HEK293 (cell line): ENCODE results near the gene SBF1.

Experiments used
- BCL6B ChIP-seq: fragments of 450-650 bp; formaldehyde crosslinking; IDR thresholded peaks from 2 replicates; pipeline ENCODE4 v1.5.1; 2017; ENCODE audit warnings: missing biosample characterization, missing genetic modification characterization
- HOXA7 ChIP-seq: sonication (generic); formaldehyde crosslinking; IDR thresholded peaks from 2 replicates; pipeline ENCODE4 v1.8.1; 2022; ENCODE audit warnings: missing genetic modification reagents, borderline replicate concordance
- KLF16 ChIP-seq: fragments of 450-650 bp; formaldehyde crosslinking; IDR thresholded peaks from 2 replicates; pipeline ENCODE4 v1.5.1; 2017; ENCODE audit warnings: missing biosample characterization, missing genetic modification characterization
- KLF7 ChIP-seq: fragments of 450-650 bp; formaldehyde crosslinking; IDR thresholded peaks from 2 replicates; pipeline ENCODE4 v1.5.1; 2016; ENCODE audit warnings: missing biosample characterization, missing genetic modification characterization, borderline replicate concordance
- REST ChIP-seq: fragments of 450-650 bp; formaldehyde crosslinking; IDR thresholded peaks from 2 replicates; pipeline ENCODE4 v1.5.1; 2016; ENCODE audit warnings: missing biosample characterization, missing genetic modification characterization
- SCRT2 ChIP-seq: fragments of 450-650 bp; formaldehyde crosslinking; IDR thresholded peaks from 2 replicates; pipeline ENCODE4 v1.5.1; 2016; ENCODE audit warnings: missing biosample characterization, missing genetic modification characterization
- SP3 ChIP-seq: fragments of 450-650 bp; formaldehyde crosslinking; IDR thresholded peaks from 2 replicates; pipeline ENCODE4 v1.5.1; 2016; ENCODE audit warnings: missing biosample characterization, missing genetic modification characterization
- ZBTB10 ChIP-seq: fragments of 450-650 bp; formaldehyde crosslinking; IDR thresholded peaks from 2 replicates; pipeline ENCODE4 v1.5.1; 2016; ENCODE audit warnings: missing biosample characterization, missing genetic modification characterization
- ZBTB21 ChIP-seq: fragments of 450-650 bp; formaldehyde crosslinking; IDR thresholded peaks from 2 replicates; pipeline ENCODE4 v1.5.1; 2017; ENCODE audit warnings: missing biosample characterization, missing genetic modification characterization
- ZEB2 ChIP-seq: fragments of 450-650 bp; formaldehyde crosslinking; IDR thresholded peaks from 2 replicates; pipeline ENCODE4 v1.5.1; 2016; ENCODE audit warnings: missing biosample characterization, missing genetic modification characterization
- ZIC2 ChIP-seq: fragments of 450-650 bp; formaldehyde crosslinking; IDR thresholded peaks from 2 replicates; pipeline ENCODE4 v1.5.1; 2016; ENCODE audit warnings: missing biosample characterization, missing genetic modification characterization
- ZNF133 ChIP-seq: fragments of 450-650 bp; formaldehyde crosslinking; IDR thresholded peaks from 2 replicates; pipeline ENCODE4 v1.5.1; 2016; ENCODE audit warnings: missing biosample characterization, missing genetic modification characterization
- ZNF175 ChIP-seq: fragments of 450-650 bp; formaldehyde crosslinking; IDR thresholded peaks from 2 replicates; pipeline ENCODE4 v1.5.1; 2016; ENCODE audit warnings: missing biosample characterization, missing genetic modification characterization
- ZNF202 ChIP-seq: fragments of 450-650 bp; formaldehyde crosslinking; IDR thresholded peaks from 2 replicates; pipeline ENCODE4 v1.5.1; 2016; ENCODE audit warnings: missing biosample characterization, missing genetic modification characterization, borderline replicate concordance
- ZNF223 ChIP-seq: fragments of 450-650 bp; formaldehyde crosslinking; IDR thresholded peaks from 2 replicates; pipeline ENCODE4 v1.5.1; 2016; ENCODE audit warnings: missing biosample characterization, missing genetic modification characterization
- ZNF239 ChIP-seq: fragments of 450-650 bp; formaldehyde crosslinking; IDR thresholded peaks from 2 replicates; pipeline ENCODE4 v1.5.1; 2016; ENCODE audit warnings: missing biosample characterization, missing genetic modification characterization
- ZNF610 ChIP-seq: fragments of 450-650 bp; formaldehyde crosslinking; IDR thresholded peaks from 2 replicates; pipeline ENCODE4 v1.5.1; 2016; ENCODE audit warnings: missing biosample characterization, missing genetic modification characterization, borderline replicate concordance
- ZNF660 ChIP-seq: fragments of 450-650 bp; IDR thresholded peaks from 2 replicates; pipeline ENCODE4 v1.5.1; 2018; ENCODE audit warnings: missing biosample characterization, mild to moderate bottlenecking, missing genetic modification characterization
- ZNF837 ChIP-seq: fragments of 450-650 bp; formaldehyde crosslinking; IDR thresholded peaks from 2 replicates; pipeline ENCODE4 v1.5.1; 2016; ENCODE audit warnings: missing biosample characterization, missing genetic modification characterization
- TF ChIP-seq, protein P1 (sequence below): fragments of 450-650 bp; formaldehyde crosslinking; IDR thresholded peaks from 2 replicates; pipeline ENCODE4 v1.5.1; 2016; ENCODE audit warnings: missing biosample characterization, missing genetic modification characterization, borderline replicate concordance
- TF ChIP-seq, protein P2 (sequence below): fragments of 450-650 bp; formaldehyde crosslinking; IDR thresholded peaks from 2 replicates; pipeline ENCODE4 v1.5.1; 2016; ENCODE audit warnings: missing biosample characterization, missing genetic modification characterization
- TF ChIP-seq, protein P3 (sequence below): fragments of 450-650 bp; IDR thresholded peaks from 2 replicates; pipeline ENCODE4 v1.5.1; 2018; ENCODE audit warnings: missing biosample characterization, mild to moderate bottlenecking, missing genetic modification characterization
- TF ChIP-seq, protein P4 (sequence below): fragments of 450-650 bp; formaldehyde crosslinking; IDR thresholded peaks from 2 replicates; pipeline ENCODE4; 2016; ENCODE audit warnings: missing biosample characterization, missing genetic modification characterization

SBF1 gene

GRCh38 chr22:50473855-50474671 is 772 bp downstream of the SBF1 start (continued):
- TF ChIP-seq, protein P1, sequence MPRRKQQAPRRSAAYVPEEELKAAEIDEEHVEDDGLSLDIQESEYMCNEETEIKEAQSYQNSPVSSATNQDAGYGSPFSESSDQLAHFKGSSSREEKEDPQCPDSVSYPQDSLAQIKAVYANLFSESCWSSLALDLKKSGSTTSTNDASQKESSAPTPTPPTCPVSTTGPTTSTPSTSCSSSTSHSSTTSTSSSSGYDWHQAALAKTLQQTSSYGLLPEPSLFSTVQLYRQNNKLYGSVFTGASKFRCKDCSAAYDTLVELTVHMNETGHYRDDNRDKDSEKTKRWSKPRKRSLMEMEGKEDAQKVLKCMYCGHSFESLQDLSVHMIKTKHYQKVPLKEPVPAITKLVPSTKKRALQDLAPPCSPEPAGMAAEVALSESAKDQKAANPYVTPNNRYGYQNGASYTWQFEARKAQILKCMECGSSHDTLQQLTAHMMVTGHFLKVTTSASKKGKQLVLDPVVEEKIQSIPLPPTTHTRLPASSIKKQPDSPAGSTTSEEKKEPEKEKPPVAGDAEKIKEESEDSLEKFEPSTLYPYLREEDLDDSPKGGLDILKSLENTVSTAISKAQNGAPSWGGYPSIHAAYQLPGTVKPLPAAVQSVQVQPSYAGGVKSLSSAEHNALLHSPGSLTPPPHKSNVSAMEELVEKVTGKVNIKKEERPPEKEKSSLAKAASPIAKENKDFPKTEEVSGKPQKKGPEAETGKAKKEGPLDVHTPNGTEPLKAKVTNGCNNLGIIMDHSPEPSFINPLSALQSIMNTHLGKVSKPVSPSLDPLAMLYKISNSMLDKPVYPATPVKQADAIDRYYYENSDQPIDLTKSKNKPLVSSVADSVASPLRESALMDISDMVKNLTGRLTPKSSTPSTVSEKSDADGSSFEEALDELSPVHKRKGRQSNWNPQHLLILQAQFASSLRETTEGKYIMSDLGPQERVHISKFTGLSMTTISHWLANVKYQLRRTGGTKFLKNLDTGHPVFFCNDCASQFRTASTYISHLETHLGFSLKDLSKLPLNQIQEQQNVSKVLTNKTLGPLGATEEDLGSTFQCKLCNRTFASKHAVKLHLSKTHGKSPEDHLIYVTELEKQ (tag by site-specific recombination) = no peak
- no peak for TF ChIP-seq HOXA7 (CRISPR knock-in tag)
- TF ChIP-seq ZNF610 (tag by site-specific recombination) = no peak
- TF ChIP-seq ZNF223 = no peak
- no peak for TF ChIP-seq ZBTB21 (tag by site-specific recombination)
- peak; percentile 58; the same call in 1 of the 2 replicates for TF ChIP-seq REST
- no peak for TF ChIP-seq KLF7 (tag by site-specific recombination)
- no peak for TF ChIP-seq ZBTB10 (tag by site-specific recombination)
- TF ChIP-seq, protein P2, sequence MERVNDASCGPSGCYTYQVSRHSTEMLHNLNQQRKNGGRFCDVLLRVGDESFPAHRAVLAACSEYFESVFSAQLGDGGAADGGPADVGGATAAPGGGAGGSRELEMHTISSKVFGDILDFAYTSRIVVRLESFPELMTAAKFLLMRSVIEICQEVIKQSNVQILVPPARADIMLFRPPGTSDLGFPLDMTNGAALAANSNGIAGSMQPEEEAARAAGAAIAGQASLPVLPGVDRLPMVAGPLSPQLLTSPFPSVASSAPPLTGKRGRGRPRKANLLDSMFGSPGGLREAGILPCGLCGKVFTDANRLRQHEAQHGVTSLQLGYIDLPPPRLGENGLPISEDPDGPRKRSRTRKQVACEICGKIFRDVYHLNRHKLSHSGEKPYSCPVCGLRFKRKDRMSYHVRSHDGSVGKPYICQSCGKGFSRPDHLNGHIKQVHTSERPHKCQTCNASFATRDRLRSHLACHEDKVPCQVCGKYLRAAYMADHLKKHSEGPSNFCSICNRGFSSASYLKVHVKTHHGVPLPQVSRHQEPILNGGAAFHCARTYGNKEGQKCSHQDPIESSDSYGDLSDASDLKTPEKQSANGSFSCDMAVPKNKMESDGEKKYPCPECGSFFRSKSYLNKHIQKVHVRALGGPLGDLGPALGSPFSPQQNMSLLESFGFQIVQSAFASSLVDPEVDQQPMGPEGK (tag by site-specific recombination) = peak; percentile 61
- no peak for TF ChIP-seq ZNF239 (tag by site-specific recombination)
- TF ChIP-seq, protein P3, sequence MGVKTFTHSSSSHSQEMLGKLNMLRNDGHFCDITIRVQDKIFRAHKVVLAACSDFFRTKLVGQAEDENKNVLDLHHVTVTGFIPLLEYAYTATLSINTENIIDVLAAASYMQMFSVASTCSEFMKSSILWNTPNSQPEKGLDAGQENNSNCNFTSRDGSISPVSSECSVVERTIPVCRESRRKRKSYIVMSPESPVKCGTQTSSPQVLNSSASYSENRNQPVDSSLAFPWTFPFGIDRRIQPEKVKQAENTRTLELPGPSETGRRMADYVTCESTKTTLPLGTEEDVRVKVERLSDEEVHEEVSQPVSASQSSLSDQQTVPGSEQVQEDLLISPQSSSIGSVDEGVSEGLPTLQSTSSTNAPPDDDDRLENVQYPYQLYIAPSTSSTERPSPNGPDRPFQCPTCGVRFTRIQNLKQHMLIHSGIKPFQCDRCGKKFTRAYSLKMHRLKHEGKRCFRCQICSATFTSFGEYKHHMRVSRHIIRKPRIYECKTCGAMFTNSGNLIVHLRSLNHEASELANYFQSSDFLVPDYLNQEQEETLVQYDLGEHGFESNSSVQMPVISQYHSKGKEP (tag by site-specific recombination) = no peak
- no peak for TF ChIP-seq BCL6B
- no peak for TF ChIP-seq SCRT2 (tag by site-specific recombination)
- no peak for TF ChIP-seq ZNF133 (tag by site-specific recombination)
- TF ChIP-seq ZNF660 = peak; percentile 76; the same call in 1 of the 2 replicates
- TF ChIP-seq ZIC2 (tag by site-specific recombination) = peak; percentile 85
- no peak for TF ChIP-seq ZNF202
- 0 out of 2 replicates have a peak, but pooled peaks have one; percentile 10 for TF ChIP-seq SP3 (tag by site-specific recombination)
- no peak for TF ChIP-seq ZNF837 (tag by site-specific recombination)
- TF ChIP-seq, protein P4, sequence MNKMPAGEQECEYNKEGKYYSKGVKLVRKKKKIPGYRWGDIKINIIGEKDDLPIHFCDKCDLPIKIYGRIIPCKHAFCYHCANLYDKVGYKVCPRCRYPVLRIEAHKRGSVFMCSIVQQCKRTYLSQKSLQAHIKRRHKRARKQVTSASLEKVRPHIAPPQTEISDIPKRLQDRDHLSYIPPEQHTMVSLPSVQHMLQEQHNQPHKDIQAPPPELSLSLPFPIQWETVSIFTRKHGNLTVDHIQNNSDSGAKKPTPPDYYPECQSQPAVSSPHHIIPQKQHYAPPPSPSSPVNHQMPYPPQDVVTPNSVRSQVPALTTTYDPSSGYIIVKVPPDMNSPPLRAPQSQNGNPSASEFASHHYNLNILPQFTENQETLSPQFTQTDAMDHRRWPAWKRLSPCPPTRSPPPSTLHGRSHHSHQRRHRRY (tag by site-specific recombination) = no peak
- TF ChIP-seq ZNF175 = no peak
- TF ChIP-seq ZEB2 (tag by site-specific recombination) = peak; percentile 71
- 0 out of 2 replicates have a peak, but pooled peaks have one; percentile 44 for TF ChIP-seq KLF16 (tag by site-specific recombination)
